ENCODE results near the gene RASSF5. TPM values are rescaled to one million over a fixed set of nuclear protein-coding genes. Genes with fewer than 3 reads are reported as not detected.

RASSF5 gene
- total RNA-seq, 1 experiment from 2014 or later, result 0.68 TPM

DNA sequence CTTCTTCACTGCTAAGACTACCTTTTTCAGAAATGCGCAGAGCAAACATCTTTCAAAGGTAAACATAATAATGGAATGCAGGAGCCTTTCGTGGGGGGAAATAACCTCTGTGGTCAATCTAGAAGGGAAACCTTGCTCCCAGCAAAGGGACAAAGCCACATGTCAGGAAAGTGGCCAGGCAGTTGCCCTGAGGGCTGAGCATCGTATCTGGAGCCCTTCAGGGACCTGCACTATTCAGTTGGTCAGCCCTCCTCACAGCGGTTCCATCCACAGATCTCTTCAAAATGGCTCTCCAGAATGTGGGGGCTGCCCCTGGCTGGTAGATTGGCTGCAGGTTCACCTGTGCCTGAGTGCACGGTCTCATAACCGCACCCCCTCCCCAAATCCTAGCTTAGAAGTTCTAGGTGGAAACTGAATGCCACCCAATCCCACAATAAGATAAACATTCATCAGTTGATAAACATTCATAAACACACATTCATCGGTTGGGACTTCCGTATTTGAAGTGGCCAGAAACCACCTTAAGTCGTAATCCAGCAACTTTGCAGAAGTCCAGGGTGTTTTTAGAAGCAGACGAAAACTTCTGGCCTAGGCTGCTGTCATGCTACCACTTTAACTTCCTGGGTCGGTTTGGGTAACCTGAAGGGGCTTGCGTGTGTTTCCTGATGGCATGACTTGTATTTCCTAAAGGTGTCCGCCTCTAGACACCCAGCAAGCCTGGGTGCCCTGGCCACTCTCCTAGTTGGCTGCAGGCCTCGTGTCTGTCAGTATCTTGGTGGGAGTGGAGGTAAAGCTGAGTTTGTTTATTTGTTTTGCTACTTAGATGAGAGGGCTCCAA is 50.5 kb downstream of the RASSF5 start:
- in situ Hi-C loops (cut with HindIII; ENCODE audit: low sequenced_read_pairs), result no loop called here

DNA sequence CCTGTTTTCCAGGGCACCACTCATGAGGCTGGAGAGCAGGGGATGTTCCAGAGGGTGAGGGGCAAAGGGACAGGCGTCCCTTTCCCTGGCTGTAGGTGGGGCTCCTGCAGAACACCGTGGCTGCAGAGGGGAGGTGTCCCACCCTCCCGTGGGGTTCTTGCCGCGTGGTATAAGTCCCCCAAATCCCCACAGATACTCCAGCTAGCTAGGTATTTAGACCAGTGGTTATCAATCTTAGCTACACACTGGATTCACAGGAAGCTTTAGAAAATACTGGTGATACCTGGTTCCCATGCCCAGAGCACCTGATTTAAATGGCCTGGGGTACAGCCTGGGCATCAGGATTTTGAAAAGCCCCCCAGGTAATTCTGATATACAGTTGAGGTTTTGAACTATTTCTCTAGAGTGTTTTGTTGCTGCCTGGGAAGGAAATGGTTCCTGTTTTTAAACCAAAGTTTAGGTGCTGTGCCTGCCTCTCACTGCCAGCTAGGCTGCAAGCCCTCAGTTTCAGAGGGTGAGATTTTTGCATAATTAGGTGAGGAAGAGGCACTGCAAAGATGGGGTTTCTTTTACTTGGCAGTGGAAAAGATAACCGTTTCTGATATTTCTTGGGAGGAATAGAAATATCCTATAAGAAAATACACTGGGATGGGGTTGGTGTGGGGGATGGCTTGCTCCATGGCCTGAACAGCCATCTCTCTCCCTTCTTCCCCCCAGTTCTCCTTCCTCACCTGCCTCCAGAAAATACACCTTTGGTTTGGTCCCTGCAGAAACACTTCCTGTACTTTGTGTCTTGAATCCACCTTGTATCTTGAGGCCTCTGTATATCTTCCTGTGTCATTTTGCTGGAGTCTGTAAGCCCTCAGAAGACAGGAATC is 51.7 kb downstream of the RASSF5 start:
- DNase-seq (ENCODE audit: low spot score), result no peak
- in situ Hi-C loops (cut with HindIII; ENCODE audit: low sequenced_read_pairs), result no loop called here

More for the DNA sequence above, 50.5 kb downstream of the RASSF5 start:
- DNase-seq (ENCODE audit: low spot score), result no peak

DNA sequence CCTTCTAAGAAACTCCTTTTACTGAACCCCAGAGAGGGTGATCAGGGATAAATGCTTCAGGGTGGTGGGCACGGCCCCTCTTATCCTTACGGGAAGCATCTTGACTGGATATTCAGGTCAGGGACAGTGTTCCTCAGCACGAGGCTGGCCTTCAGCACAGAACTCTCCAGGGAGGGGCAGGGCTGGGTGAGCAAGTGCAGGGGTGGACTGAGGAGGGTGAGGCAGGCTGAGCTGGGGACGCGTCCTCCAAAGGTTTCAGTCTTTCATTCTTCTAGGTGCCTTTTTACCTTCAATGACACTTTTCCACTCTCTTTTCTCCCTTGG is 52.3 kb downstream of the RASSF5 start:
- in situ Hi-C loops (cut with HindIII; ENCODE audit: low sequenced_read_pairs), result no loop called here
- no peak for DNase-seq (ENCODE audit: low spot score)

DNA sequence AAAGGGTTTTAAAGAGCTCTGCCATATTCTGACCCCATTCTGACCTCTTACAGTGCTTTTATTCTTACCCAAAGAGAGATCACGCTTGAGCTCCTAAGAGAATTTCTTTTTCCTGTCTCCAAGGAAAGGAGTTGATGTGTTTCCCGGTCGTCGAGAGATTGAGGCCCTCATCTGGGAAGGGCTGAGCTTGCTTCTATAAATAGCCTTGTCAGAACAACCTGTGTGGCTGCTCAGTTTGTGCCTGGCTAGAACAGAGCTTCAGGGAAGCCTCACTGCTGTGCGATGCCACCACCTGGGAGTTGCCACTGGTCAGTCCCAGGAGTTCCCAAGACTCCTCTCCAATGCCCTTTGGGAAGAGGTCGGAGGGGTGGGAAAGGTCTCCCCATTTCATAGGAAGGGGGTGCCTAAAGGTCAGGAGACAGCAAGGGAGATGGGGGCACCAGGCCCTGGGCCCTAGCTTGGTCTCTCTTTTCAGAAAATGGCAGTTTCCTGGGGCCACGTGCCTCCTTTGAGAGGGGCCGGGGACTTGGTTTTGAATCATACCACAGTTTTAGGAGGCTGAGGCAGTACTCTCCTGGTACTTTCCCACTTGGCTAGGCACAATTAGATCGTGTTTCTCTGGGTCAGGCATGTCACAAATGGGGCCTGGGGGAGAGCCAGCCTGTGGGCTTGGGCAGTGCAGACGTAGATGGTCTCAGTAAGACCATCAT is 52.8 kb downstream of the RASSF5 start:
- no peak for DNase-seq (ENCODE audit: low spot score)
- in situ Hi-C loops (cut with HindIII; ENCODE audit: low sequenced_read_pairs), result no loop called here

DNA sequence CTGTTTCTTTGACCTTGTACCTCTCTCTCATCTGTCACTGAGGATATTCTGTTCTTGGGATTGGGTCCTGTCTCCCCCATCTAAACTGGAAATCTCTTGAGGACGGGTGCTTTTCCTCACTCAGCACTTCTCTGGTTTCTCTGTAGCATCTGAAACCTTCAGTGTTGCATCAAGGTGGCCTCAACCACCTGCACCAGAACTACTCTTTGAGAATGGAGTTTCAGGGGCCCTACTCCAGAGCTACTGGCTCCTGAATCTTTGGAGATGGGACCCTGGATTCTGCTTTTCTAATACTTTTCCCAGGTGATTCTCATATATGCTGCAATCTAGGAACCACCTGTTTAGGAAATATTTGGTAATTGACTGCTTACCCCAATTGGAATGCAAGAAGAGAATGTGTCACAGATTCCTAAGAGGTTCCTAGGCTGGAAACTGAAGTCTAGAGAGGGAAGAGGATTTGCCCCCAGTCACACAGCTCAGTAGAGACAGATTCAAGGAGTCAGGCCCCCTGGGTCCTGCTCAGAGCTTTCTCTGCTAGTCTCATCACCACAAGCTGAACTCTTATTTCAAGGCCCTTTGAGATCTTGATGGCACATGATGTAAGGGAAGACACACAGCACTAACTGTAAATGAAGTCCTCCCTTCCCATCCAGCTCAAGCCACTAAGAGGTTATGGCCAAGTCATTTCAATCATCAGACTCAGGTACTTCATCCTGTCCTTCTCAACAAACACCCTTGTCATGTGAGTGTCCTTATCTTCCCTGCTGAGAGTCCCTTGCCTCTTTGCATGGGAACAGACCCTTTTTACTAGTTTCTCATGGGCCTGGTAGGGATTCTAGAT is 56.3 kb downstream of the RASSF5 start:
- in situ Hi-C loops (cut with HindIII; ENCODE audit: low sequenced_read_pairs), result no loop called here
- DNase-seq (ENCODE audit: low spot score), result no peak

DNA sequence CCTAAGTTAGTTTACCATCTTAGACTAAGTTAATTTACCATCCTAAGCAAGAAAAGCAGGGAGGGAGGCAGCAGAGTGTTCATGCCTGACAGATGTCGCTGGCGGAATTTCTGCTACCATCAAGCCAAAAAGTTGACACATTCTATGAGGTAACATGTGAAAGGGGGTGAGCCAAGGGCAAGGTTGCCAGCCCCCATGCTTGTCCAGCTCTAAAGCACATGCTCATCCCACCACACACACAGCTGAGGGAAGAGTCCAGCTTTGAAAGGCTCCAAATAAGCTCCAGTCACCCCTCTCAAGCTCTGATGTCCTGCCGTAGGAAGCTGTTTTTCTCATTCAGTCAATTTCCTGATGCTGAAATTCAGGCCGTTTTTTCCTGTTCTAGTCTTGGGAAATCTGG is 58.7 kb downstream of the RASSF5 start:
- DNase-seq (ENCODE audit: low spot score), result no peak
- in situ Hi-C loops (cut with HindIII; ENCODE audit: low sequenced_read_pairs), result no loop called here

DNA sequence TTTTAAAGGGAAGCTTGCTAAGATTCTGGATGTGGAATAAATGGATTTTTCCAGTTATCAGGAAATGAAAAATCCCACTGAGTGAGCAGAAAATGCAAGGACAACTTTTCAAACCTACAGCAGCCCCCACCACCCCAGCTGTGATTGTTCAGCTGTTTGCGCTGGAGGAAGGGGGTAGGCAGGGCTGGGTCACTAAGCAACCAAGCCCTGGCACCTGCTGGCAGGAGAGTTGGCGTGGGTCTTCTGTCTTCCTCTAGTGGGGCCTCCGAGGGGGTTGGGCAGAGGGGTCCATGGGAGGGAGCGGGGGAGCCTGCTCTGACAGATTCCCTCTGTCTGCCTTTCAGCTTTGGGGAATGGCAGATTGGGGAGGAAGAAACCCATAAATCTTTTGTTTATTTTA is 59.7 kb downstream of the RASSF5 start:
- DNase-seq (ENCODE audit: low spot score), result no peak
- in situ Hi-C loops (cut with HindIII; ENCODE audit: low sequenced_read_pairs), result no loop called here

DNA sequence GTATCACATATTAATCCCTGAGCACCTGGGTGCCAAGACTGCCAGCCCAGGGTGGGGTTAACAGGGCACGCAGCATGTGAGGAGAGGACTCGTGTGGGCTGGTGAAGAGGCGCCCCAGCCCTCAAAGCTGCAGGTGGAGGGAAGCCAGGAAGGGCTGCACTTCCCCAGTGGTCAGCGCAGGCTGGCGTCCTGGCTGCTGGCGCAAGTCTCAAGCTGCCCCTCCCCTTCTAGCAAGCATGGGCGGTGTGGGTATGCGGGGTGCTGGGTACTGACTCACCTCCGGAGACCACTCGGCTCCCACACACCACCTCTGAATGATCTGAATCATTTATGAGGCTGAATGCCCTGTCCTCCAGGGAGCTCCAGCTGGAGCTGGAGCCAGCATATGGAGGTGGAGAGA is 60.9 kb downstream of the RASSF5 start:
- in situ Hi-C loops (cut with HindIII; ENCODE audit: low sequenced_read_pairs), result no loop called here
- DNase-seq (ENCODE audit: low spot score), result no peak

DNA sequence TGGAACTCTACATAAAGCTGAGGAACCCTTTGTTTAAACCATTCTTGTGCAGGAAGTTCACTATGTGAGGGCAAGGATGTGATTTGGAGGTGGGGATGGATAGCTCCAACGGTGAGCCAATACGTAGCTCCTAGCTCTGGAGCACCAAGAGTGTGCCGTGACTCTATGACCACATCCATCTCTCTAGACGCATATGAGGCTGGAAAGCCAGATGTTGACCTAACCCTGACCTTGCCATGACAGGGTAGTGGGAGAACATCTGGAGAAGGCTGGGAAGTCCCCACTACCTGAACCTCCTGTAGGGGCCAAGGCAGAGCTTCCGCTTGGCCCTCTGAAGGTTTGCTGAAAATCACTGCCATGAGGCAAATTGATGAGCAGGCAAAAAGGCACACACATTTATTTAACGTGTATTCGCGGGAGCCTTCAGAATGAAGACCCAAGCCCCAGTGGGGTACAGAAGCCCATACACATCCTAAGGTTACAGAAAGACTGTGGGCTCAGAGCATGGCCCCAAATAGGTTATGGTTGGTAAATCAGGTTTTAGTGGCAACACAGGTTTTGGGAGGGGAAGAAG is 61.5 kb downstream of the RASSF5 start:
- in situ Hi-C loops (cut with HindIII; ENCODE audit: low sequenced_read_pairs), result no loop called here
- no peak for DNase-seq (ENCODE audit: low spot score)

DNA sequence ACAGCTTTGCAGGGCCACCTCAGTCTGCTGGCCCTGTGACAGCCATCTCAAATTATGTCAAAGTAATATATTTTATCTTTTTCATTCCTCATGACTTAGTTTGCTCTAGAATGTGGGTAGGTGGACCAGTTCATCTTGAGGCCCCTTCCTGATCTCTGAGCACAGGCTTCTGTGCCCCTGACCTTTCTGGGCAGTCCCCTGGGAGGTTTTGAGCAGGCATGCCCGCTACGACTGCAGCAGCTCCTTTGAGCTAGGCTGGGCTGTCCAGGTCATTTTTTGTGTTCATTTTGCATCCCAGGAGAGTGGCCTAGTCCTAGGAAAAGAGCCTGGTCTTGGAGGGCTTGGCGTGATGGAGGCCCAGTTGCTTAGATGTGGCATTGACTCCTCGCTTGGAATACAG is 62.2 kb downstream of the RASSF5 start:
- in situ Hi-C loops (cut with HindIII; ENCODE audit: low sequenced_read_pairs), result no loop called here
- no peak for DNase-seq (ENCODE audit: low spot score)

DNA sequence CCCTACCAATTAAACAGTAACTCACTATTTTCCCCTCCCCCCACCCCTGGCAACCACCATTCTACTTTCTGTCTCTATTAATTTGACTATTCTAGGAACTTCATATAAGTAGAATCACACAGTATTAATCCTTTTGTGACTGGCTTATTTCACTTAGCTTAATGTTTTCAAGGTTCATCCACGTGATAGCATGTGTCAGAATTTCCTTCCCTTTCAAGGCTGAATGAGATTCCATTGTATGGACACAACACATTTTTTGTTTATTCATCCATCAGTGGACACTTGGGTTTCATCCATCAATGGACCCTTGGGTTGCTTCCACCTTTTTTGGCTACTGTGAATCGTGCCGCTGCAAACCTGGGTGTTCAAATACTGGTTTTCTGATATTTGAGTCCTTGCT is 63.2 kb downstream of the RASSF5 start:
- in situ Hi-C loops (cut with HindIII; ENCODE audit: low sequenced_read_pairs), result no loop called here
- DNase-seq (ENCODE audit: low spot score), result no peak

DNA sequence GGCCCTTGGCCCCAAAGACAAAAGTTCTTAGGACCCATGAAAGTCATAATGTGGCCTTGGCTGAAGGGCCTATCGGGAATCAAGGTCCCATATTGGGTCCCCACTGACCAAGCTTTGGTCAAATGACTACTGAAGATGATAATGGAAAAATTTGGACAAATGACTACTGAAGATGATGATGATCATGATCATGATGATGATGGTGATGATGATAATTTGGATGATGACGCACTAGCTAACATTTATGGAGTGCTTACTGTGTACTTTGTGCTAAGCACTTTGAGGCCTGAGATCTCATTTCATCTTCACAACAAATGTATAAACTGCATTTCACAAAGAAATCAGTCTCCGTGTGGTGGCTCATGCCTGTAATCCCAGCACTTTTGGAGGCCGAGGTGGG is 65.5 kb downstream of the RASSF5 start:
- in situ Hi-C loops (cut with HindIII; ENCODE audit: low sequenced_read_pairs), result no loop called here
- no peak for DNase-seq (ENCODE audit: low spot score)

DNA sequence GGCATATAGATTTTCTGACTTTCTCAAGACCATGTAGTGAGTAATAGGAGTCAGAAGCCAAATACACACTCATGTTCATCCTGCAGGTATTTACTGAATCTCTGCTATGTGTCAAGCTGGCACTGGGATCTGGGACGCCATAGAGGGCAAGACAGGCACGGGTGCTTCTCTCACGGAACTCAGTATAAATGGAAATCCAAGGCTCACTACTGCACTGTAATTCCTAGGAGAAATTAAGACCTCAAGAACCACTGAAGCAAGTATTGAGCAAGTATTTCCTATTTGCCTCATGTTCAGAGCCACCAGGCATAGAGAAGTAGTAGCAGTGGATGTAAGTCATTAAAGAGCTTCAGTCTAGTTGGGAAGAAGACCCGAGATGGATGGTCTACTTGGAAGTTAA is 66.0 kb downstream of the RASSF5 start:
- in situ Hi-C loops (cut with HindIII; ENCODE audit: low sequenced_read_pairs), result no loop called here
- DNase-seq (ENCODE audit: low spot score), result no peak

DNA sequence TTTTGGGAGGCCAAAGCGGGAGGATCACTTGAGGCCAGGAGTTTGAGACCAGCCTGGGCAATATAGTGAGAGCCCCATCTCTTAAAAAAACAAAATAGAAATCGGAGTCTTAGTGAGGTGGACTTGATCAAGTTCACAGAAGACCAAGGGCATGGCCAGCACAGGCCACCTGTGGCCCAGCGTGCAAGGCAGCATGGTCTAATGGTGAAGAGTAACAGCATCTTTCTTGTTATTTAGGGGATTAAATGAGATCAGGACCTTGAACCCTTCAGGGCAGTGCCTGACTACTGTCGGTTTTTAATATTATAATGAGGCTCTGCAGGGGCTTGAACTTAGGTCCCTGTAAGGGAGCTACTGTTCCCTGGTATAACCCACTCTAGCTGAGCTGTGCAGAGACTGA is 66.4 kb downstream of the RASSF5 start:
- in situ Hi-C loops (cut with HindIII; ENCODE audit: low sequenced_read_pairs), result no loop called here
- no peak for DNase-seq (ENCODE audit: low spot score)

DNA sequence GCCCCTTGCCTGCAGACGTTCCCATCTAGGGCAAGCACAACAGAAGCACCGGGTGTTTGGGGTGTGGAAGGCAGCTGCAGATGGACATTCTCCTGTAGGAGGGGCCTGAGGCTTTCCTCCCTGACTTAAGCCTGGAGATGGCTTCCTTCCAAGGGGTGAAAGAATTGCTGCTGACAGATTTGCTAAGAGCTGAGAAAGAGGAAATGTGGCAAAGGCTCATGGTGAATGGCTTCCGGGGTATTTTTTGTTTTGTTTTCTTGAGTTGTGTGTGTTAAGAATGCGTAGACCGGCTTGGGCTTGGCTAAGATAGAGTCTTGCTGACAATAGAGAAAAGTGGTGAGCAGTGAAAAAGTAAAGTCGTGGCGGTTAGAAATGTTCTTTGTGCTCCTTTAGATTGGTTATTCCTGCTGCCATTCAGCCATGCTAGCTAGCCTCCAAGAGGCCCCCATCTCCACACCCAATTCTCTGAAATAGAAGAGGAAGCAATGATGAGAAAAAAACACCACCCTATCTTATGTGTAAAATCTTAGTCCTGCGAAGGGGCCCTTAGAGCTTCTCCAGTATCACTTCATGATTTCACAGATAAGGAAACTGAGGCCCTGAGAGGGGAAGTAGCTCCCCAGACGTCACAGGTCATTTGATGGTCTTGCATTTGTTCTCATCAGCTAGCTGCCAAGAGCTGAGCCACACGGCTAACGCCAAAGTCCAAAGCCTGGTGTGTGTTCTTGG is 68.0 kb downstream of the RASSF5 start:
- DNase-seq (ENCODE audit: low spot score), result no peak
- in situ Hi-C loops (cut with HindIII; ENCODE audit: low sequenced_read_pairs), result no loop called here

DNA sequence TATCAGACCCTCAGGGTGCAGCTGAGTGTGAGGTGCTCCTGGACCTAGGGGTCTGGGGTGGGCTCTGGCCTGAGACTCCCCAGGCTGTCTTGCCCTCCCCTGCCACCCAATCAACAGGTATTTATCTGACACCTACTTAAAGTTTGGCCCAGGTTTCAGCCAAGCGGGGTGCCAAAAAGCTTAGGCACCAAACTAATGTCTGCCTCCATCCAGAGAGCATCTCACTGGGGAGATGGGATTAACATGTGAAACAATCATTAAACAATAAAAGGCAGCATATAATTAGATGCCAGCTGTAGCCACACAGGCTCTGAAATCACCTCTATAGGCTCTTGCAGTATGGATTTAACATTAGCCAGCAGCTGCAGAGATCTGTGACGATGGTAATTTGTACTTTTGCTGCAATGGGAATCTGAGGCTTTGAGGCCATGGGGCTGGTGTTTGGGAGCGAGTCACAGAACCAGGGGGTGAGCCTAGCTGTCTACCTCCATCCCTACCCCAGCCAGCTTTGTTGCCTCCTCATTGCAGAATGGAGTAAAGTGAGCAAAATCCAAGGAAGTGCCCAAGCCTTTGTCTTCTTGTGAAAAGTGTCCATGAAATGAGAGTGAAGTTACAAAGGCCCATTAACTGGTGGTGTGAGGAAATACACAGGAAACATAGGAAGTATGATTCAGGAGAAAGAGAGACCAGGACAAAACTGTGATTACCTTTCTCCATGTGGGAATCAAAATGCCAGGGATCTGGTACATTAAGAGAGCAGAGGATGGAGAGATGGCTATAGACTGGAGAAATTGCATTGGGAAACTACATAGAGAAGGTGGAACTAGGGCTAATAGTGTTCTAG is 68.8 kb downstream of the RASSF5 start:
- in situ Hi-C loops (cut with HindIII; ENCODE audit: low sequenced_read_pairs), result no loop called here
- no peak for DNase-seq (ENCODE audit: low spot score)

DNA sequence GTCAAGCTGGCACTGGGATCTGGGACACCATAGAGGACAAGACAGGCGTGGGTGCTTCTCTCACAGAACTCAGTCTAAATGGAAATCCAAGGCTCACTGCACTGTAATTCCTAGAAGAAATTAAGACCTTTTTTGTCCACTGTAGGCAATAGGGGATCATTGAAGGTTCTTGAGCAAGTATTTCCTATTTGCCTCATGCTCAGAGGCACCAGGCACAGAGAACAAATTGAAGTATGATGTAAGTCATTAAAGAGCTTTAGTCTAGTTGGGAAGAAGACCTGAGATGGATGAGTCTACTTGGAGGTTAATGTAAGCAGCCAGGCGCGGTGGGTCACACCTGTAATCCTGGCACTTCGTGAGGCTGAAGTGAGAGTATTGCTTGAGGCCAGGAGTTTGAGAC is 70.3 kb downstream of the RASSF5 start:
- DNase-seq (ENCODE audit: low spot score), result no peak
- in situ Hi-C loops (cut with HindIII; ENCODE audit: low sequenced_read_pairs), result no loop called here

Data from G401 (cell line).